ENCODE measurements around the gene PACS2.

Gene PACS2

GRCh38 chr14:105368910-105369652 is 54.5 kb downstream of the PACS2 start:
- H3K18ac ChIP-seq (ENCODE audit: low read length): no peak overlapping the region
- H2BK120ac ChIP-seq (ENCODE audit: low read depth, low read length): no peak overlapping the region
- no peak overlapping the region for H2BK15ac ChIP-seq (replicated peaks; ENCODE audit: low read depth)
- no peak overlapping the region for H3K4ac ChIP-seq (ENCODE audit: low read depth, low read length)
- H3K56ac ChIP-seq (ENCODE audit: low read length): no peak overlapping the region
- no peak overlapping the region for H3K4me2 ChIP-seq (ENCODE audit: low read length)
- H3K4me3 ChIP-seq (ENCODE audit: low read length): no peak overlapping the region
- no peaks in the 10 kb centered on the region for H3K79me1 ChIP-seq (ENCODE audit: low read length)
- H3K36me3 ChIP-seq (ENCODE audit: control insufficient read depth, insufficient read depth, low read length): no peaks in the 10 kb centered on the region
- DNase-seq: no peak
- no peak overlapping the region for H3K9ac ChIP-seq (ENCODE audit: low read length)
- H2AK5ac ChIP-seq (ENCODE audit: low read length): no peak overlapping the region
- no peak overlapping the region for H3K23ac ChIP-seq (ENCODE audit: low read length)
- no peaks in the 10 kb centered on the region for H3K27me3 ChIP-seq (ENCODE audit: insufficient read depth, low read length, poor library complexity)
- no CpG with 5 or more reads among the region's 29 CpGs for WGBS (ENCODE audit: extremely low coverage, insufficient coverage, low lambda C conversion rate)
- no peak overlapping the region for H2BK5ac ChIP-seq (ENCODE audit: low read length)
- no peak overlapping the region for H4K8ac ChIP-seq (ENCODE audit: low read depth, low read length)
- H3K79me2 ChIP-seq (ENCODE audit: control insufficient read depth, insufficient read depth, low read length): no peaks in the 10 kb centered on the region
- no peaks in the 10 kb centered on the region for H3K4me1 ChIP-seq (ENCODE audit: control insufficient read depth, low read depth, low read length)
- H4K5ac ChIP-seq (ENCODE audit: low read length): no peak overlapping the region
- no peak overlapping the region for H3K27ac ChIP-seq (ENCODE audit: low read depth, low read length)

GRCh38 chr14:105369653-105370040 is 55.1 kb downstream of the PACS2 start:
- Histone ChIP-seq H3K79me2 (ENCODE audit: control insufficient read depth, insufficient read depth, low read length) (no peaks in the 10 kb centered on the region), H3K4me1 (ENCODE audit: control insufficient read depth, low read depth, low read length) (no peaks in the 10 kb centered on the region), H3K23ac (ENCODE audit: low read length) (no peak overlapping the region), H3K27me3 (ENCODE audit: insufficient read depth, low read length, poor library complexity) (no peaks in the 10 kb centered on the region), H2BK120ac (ENCODE audit: low read depth, low read length) (no peak overlapping the region), H2AK5ac (ENCODE audit: low read length) (no peak overlapping the region), H4K5ac (ENCODE audit: low read length) (no peak overlapping the region), H3K18ac (ENCODE audit: low read length) (no peak overlapping the region), H3K4me3 (ENCODE audit: low read length) (no peak overlapping the region), H3K27ac (ENCODE audit: low read depth, low read length) (no peak overlapping the region), H2BK5ac (ENCODE audit: low read length) (no peak overlapping the region), H3K9ac (ENCODE audit: low read length) (no peak overlapping the region), H2BK15ac (replicated peaks; ENCODE audit: low read depth) (no peak overlapping the region), H4K8ac (ENCODE audit: low read depth, low read length) (no peak overlapping the region), H3K36me3 (ENCODE audit: control insufficient read depth, insufficient read depth, low read length) (no peaks in the 10 kb centered on the region), H3K79me1 (ENCODE audit: low read length) (no peaks in the 10 kb centered on the region), H3K56ac (ENCODE audit: low read length) (no peak overlapping the region), H3K4ac (ENCODE audit: low read depth, low read length) (no peak overlapping the region), H3K4me2 (ENCODE audit: low read length) (no peak overlapping the region)
- DNase-seq: no peak
- WGBS (ENCODE audit: extremely low coverage, insufficient coverage, low lambda C conversion rate): no CpG with 5 or more reads among the region's 28 CpGs

DNA sequence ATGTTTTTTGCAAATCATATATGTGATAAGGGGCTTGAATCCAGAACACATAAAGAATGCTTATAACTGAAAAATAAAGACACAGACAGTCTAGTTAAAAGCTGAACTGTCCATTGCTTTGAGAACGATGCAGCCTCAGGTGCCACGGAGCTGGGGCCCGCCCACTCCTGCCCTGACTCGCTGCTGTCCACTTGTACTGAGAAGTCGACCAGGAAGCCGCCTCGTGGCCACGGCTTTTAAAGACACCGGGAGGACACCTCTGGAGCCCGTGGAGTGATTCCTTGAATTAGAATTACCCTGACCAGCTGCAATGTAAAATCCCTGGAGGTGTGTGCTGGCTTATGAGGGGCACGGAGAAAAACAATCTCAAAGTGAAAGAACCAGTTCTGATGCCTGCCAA is 59.8 kb downstream of the PACS2 start:
- no CpG with 5 or more reads among the region's 11 CpGs for WGBS (ENCODE audit: extremely low coverage, insufficient coverage, low lambda C conversion rate)
- Histone ChIP-seq H3K79me1 (ENCODE audit: low read length) (no peaks in the 10 kb centered on the region), H4K5ac (ENCODE audit: low read length) (no peak overlapping the region), H3K56ac (ENCODE audit: low read length) (no peak overlapping the region), H3K4me2 (ENCODE audit: low read length) (no peak overlapping the region), H3K18ac (ENCODE audit: low read length) (no peak overlapping the region), H2BK5ac (ENCODE audit: low read length) (no peak overlapping the region), H3K27me3 (ENCODE audit: insufficient read depth, low read length, poor library complexity) (no peaks in the 10 kb centered on the region), H4K8ac (ENCODE audit: low read depth, low read length) (no peak overlapping the region), H3K27ac (ENCODE audit: low read depth, low read length) (no peak overlapping the region), H3K4ac (ENCODE audit: low read depth, low read length) (no peak overlapping the region), H3K4me1 (ENCODE audit: control insufficient read depth, low read depth, low read length) (no peaks in the 10 kb centered on the region), H3K79me2 (ENCODE audit: control insufficient read depth, insufficient read depth, low read length) (no peaks in the 10 kb centered on the region), H2BK15ac (replicated peaks; ENCODE audit: low read depth) (no peak overlapping the region), H3K23ac (ENCODE audit: low read length) (no peak overlapping the region), H3K36me3 (ENCODE audit: control insufficient read depth, insufficient read depth, low read length) (no peaks in the 10 kb centered on the region), H3K9ac (ENCODE audit: low read length) (no peak overlapping the region), H3K4me3 (ENCODE audit: low read length) (no peak overlapping the region), H2AK5ac (ENCODE audit: low read length) (no peak overlapping the region), H2BK120ac (ENCODE audit: low read depth, low read length) (no peak overlapping the region)
- DNase-seq: no peak

DNA sequence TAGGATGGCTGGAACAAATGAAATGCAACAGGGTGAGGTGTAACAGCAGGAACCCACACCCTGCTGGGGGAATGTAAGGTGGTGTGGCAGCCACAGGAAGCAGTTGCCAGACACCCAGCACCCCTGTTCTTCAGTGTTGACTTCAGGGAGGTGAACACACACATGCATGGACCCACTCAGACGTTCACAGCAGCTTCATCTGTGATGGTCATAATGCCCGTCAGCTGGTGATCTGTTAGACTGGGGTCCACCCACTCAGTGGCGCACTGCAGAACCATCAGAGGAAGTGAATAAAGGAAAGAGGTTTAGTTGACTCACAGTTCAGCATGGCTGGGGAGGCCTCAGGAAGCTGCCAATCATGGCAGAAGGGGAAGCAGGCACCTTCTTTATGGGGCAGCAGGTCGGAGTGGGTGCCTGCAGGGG is 61.1 kb downstream of the PACS2 start:
- H3K23ac ChIP-seq (ENCODE audit: low read length): no peak overlapping the region
- H3K4me1 ChIP-seq (ENCODE audit: control insufficient read depth, low read depth, low read length): no peaks in the 10 kb centered on the region
- no peak overlapping the region for H3K4ac ChIP-seq (ENCODE audit: low read depth, low read length)
- H3K27ac ChIP-seq (ENCODE audit: low read depth, low read length): no peak overlapping the region
- no peaks in the 10 kb centered on the region for H3K27me3 ChIP-seq (ENCODE audit: insufficient read depth, low read length, poor library complexity)
- no CpG with 5 or more reads among the region's 4 CpGs for WGBS (ENCODE audit: extremely low coverage, insufficient coverage, low lambda C conversion rate)
- no peak overlapping the region for H3K9ac ChIP-seq (ENCODE audit: low read length)
- H2BK15ac ChIP-seq (replicated peaks; ENCODE audit: low read depth): no peak overlapping the region
- no peak overlapping the region for H2BK5ac ChIP-seq (ENCODE audit: low read length)
- no peaks in the 10 kb centered on the region for H3K79me2 ChIP-seq (ENCODE audit: control insufficient read depth, insufficient read depth, low read length)
- no peak overlapping the region for H2BK120ac ChIP-seq (ENCODE audit: low read depth, low read length)
- no peak overlapping the region for H3K4me2 ChIP-seq (ENCODE audit: low read length)
- DNase-seq: no peak
- H2AK5ac ChIP-seq (ENCODE audit: low read length): no peak overlapping the region
- H3K4me3 ChIP-seq (ENCODE audit: low read length): no peak overlapping the region
- no peak overlapping the region for H3K18ac ChIP-seq (ENCODE audit: low read length)
- H4K5ac ChIP-seq (ENCODE audit: low read length): no peak overlapping the region
- H3K56ac ChIP-seq (ENCODE audit: low read length): no peak overlapping the region
- H3K79me1 ChIP-seq (ENCODE audit: low read length): no peaks in the 10 kb centered on the region
- H3K36me3 ChIP-seq (ENCODE audit: control insufficient read depth, insufficient read depth, low read length): no peaks in the 10 kb centered on the region
- no peak overlapping the region for H4K8ac ChIP-seq (ENCODE audit: low read depth, low read length)

GRCh38 chr14:105376521-105377440 is 62.2 kb downstream of the PACS2 start:
- H3K18ac ChIP-seq (ENCODE audit: low read length): no peak overlapping the region
- no peak overlapping the region for H2BK5ac ChIP-seq (ENCODE audit: low read length)
- H3K56ac ChIP-seq (ENCODE audit: low read length): no peak overlapping the region
- H3K27me3 ChIP-seq (ENCODE audit: insufficient read depth, low read length, poor library complexity): no peaks in the 10 kb centered on the region
- H3K79me2 ChIP-seq (ENCODE audit: control insufficient read depth, insufficient read depth, low read length): no peaks in the 10 kb centered on the region
- no peak overlapping the region for H3K4ac ChIP-seq (ENCODE audit: low read depth, low read length)
- no peak overlapping the region for H4K5ac ChIP-seq (ENCODE audit: low read length)
- no peak overlapping the region for H2BK15ac ChIP-seq (replicated peaks; ENCODE audit: low read depth)
- no peak overlapping the region for H3K9ac ChIP-seq (ENCODE audit: low read length)
- H3K36me3 ChIP-seq (ENCODE audit: control insufficient read depth, insufficient read depth, low read length): no peaks in the 10 kb centered on the region
- no peak overlapping the region for H3K4me3 ChIP-seq (ENCODE audit: low read length)
- no peak overlapping the region for H3K23ac ChIP-seq (ENCODE audit: low read length)
- peak; percentile 19 for DNase-seq
- WGBS (ENCODE audit: extremely low coverage, insufficient coverage, low lambda C conversion rate): no CpG with 5 or more reads among the region's 34 CpGs
- H3K4me1 ChIP-seq (ENCODE audit: control insufficient read depth, low read depth, low read length): no peaks in the 10 kb centered on the region
- no peak overlapping the region for H3K27ac ChIP-seq (ENCODE audit: low read depth, low read length)
- H3K79me1 ChIP-seq (ENCODE audit: low read length): no peaks in the 10 kb centered on the region
- no peak overlapping the region for H3K4me2 ChIP-seq (ENCODE audit: low read length)
- no peak overlapping the region for H2BK120ac ChIP-seq (ENCODE audit: low read depth, low read length)
- no peak overlapping the region for H4K8ac ChIP-seq (ENCODE audit: low read depth, low read length)
- no peak overlapping the region for H2AK5ac ChIP-seq (ENCODE audit: low read length)
